Measurements from ENCODE around the gene C17orf67.

Gene C17orf67

GRCh38 chr17:56851008-56851407 is 17.3 kb upstream of the C17orf67 start:
- TF ChIP-seq, protein P1, sequence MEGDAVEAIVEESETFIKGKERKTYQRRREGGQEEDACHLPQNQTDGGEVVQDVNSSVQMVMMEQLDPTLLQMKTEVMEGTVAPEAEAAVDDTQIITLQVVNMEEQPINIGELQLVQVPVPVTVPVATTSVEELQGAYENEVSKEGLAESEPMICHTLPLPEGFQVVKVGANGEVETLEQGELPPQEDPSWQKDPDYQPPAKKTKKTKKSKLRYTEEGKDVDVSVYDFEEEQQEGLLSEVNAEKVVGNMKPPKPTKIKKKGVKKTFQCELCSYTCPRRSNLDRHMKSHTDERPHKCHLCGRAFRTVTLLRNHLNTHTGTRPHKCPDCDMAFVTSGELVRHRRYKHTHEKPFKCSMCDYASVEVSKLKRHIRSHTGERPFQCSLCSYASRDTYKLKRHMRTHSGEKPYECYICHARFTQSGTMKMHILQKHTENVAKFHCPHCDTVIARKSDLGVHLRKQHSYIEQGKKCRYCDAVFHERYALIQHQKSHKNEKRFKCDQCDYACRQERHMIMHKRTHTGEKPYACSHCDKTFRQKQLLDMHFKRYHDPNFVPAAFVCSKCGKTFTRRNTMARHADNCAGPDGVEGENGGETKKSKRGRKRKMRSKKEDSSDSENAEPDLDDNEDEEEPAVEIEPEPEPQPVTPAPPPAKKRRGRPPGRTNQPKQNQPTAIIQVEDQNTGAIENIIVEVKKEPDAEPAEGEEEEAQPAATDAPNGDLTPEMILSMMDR (IDR thresholded peaks at IDR 0.05; ENCODE audit: low read depth, low read length), result no peak
- DNase-seq (ENCODE audit: low read depth, low spot score), result no peak
- no peak overlapping the region for H3K4me3 ChIP-seq (ENCODE audit: low read depth, low read length)
- in situ Hi-C loops (cut with HindIII; ENCODE audit: low sequenced_read_pairs), result no loop called here

DNA sequence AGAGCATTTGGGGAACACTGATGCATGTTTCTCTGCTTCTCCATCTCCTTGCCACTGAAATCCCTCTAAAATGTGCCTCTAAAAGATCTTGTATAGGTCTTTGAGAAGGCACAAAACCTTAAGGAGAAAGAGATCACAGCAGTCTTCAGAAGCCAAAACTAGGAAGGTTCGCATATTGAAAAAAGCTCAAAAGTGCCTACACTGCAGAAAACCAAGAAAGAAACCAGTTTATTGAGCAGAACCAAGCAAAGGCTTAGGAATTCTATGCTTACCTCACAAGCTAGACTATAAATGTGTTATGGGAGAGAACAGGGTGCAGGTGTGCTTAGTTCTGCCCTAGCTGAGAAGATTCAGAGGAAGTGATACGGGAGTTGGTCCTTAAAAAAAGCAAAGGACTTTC is 16.9 kb upstream of the C17orf67 start:
- DNase-seq (ENCODE audit: low read depth, low spot score), result no peak
- TF ChIP-seq, protein P1 (IDR thresholded peaks at IDR 0.05; ENCODE audit: low read depth, low read length), result no peak
- in situ Hi-C loops (cut with HindIII; ENCODE audit: low sequenced_read_pairs), result no loop called here
- H3K4me3 ChIP-seq (ENCODE audit: low read depth, low read length), result no peak overlapping the region

DNA sequence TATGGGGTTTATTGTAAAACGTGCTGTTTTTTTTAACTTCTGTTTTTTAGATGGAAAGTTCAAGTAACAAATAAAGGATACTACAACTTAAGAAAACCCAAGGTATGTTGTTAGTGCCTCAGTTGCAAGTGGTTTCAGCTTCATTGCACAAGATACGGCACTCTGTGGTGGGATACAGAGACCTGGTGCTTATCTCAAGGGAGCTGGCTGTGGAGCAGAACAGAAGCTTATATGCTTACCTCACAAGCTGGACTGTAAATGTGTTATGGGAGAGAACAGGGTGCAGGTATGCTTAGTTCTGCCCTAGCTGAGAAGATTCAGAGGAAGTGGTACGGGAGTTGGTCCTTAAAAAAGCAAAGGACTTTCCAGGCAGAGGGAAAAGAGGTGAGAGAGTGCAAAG is 15.4 kb upstream of the C17orf67 start:
- TF ChIP-seq, protein P1 (IDR thresholded peaks at IDR 0.05; ENCODE audit: low read depth, low read length), result no peak
- no peak overlapping the region for H3K4me3 ChIP-seq (ENCODE audit: low read depth, low read length)
- in situ Hi-C loops (cut with HindIII; ENCODE audit: low sequenced_read_pairs), result no loop called here
- no peak for DNase-seq (ENCODE audit: low read depth, low spot score)

- in situ Hi-C loops (cut with HindIII; ENCODE audit: low sequenced_read_pairs), result no loop called here
Measured at GRCh38 chr17:56847106-56847505, 13.4 kb upstream of the C17orf67 start.

GRCh38 chr17:56845934-56846333 is 12.2 kb upstream of the C17orf67 start:
- no peak overlapping the region for H3K4me3 ChIP-seq (ENCODE audit: low read depth, low read length)
- TF ChIP-seq, protein P1 (IDR thresholded peaks at IDR 0.05; ENCODE audit: low read depth, low read length), result no peak
- in situ Hi-C loops (cut with HindIII; ENCODE audit: low sequenced_read_pairs), result no loop called here
- no peak for DNase-seq (ENCODE audit: low read depth, low spot score)

More at GRCh38 chr17:56847106-56847505, 13.4 kb upstream of the C17orf67 start:
- H3K4me3 ChIP-seq (ENCODE audit: low read depth, low read length), result no peak overlapping the region
- DNase-seq (ENCODE audit: low read depth, low spot score), result no peak
- TF ChIP-seq, protein P1 (IDR thresholded peaks at IDR 0.05; ENCODE audit: low read depth, low read length), result no peak

GRCh38 chr17:56842577-56842976 is 8.9 kb upstream of the C17orf67 start:
- TF ChIP-seq, protein P1 (IDR thresholded peaks at IDR 0.05; ENCODE audit: low read depth, low read length), result no peak
- in situ Hi-C loops (cut with HindIII; ENCODE audit: low sequenced_read_pairs), result no loop called here
- no peak overlapping the region for H3K4me3 ChIP-seq (ENCODE audit: low read depth, low read length)
- no peak for DNase-seq (ENCODE audit: low read depth, low spot score)

GRCh38 chr17:56838687-56839086 is 5.0 kb upstream of the C17orf67 start:
- DNase-seq (ENCODE audit: low read depth, low spot score), result no peak
- TF ChIP-seq, protein P1 (IDR thresholded peaks at IDR 0.05; ENCODE audit: low read depth, low read length), result no peak
- no peak overlapping the region for H3K4me3 ChIP-seq (ENCODE audit: low read depth, low read length)
- in situ Hi-C loops (cut with HindIII; ENCODE audit: low sequenced_read_pairs), result no loop called here

All from astrocyte of the spinal cord (primary cell).